ENCODE results near the gene THOC5.
"Not testable (repeated sequence)": the region's sequence is repeated elsewhere in the genome, so short reads cannot be mapped to it uniquely, and the experiment has no call there.

The THOC5 gene

GRCh38 chr22:29517215-29517908 lies 36.2 kb downstream of the THOC5 start:
- no peak for DNase-seq (ENCODE audit: low read depth, low spot score)
- H3K4me3 ChIP-seq (ENCODE audit: low read length), result no peak overlapping the region

- DNase-seq (ENCODE audit: low read depth, low spot score), result no peak
- no peak overlapping the region for H3K4me3 ChIP-seq (ENCODE audit: low read length)
These were observed 41.5 kb downstream of the THOC5 start for GRCh38 chr22:29512031-29512430.

- DNase-seq (ENCODE audit: low read depth, low spot score), result no peak
- H3K4me3 ChIP-seq (ENCODE audit: low read length), result no peak overlapping the region
These were observed 42.3 kb downstream of the THOC5 start for GRCh38 chr22:29511126-29511862.

GRCh38 chr22:29510542-29510941 lies 43.0 kb downstream of the THOC5 start:
- DNase-seq (ENCODE audit: low read depth, low spot score), result no peak
- no peak overlapping the region for H3K4me3 ChIP-seq (ENCODE audit: low read length)

GRCh38 chr22:29509815-29510214 lies 43.7 kb downstream of the THOC5 start:
- no peak for DNase-seq (ENCODE audit: low read depth, low spot score)
- H3K4me3 ChIP-seq (ENCODE audit: low read length), result no peak overlapping the region

GRCh38 chr22:29509298-29509697 lies 44.3 kb downstream of the THOC5 start:
- DNase-seq (ENCODE audit: low read depth, low spot score), result no peak
- H3K4me3 ChIP-seq (ENCODE audit: low read length), result no peak overlapping the region

GRCh38 chr22:29503811-29504372 lies 49.7 kb downstream of the THOC5 start:
- no peak overlapping the region for H3K4me3 ChIP-seq (ENCODE audit: low read length)
- DNase-seq (ENCODE audit: low read depth, low spot score), result no peak

- H3K4me3 ChIP-seq (ENCODE audit: low read length), result no peak overlapping the region
- no peak for DNase-seq (ENCODE audit: low read depth, low spot score)
These were observed 53.7 kb downstream of the THOC5 start for GRCh38 chr22:29499852-29500251.

- no peak for DNase-seq (ENCODE audit: low read depth, low spot score)
- no peak overlapping the region for H3K4me3 ChIP-seq (ENCODE audit: low read length)
These were observed 59.9 kb downstream of the THOC5 start for GRCh38 chr22:29493636-29494035.

- H3K4me3 ChIP-seq (ENCODE audit: low read length), result no peak overlapping the region
- no peak for DNase-seq (ENCODE audit: low read depth, low spot score)
These were observed 62.5 kb downstream of the THOC5 start for GRCh38 chr22:29491012-29491411.

- H3K4me3 ChIP-seq (ENCODE audit: low read length); DNase-seq (ENCODE audit: low read depth, low spot score): not testable (repeated sequence)
These were observed 64.3 kb downstream of the THOC5 start for GRCh38 chr22:29489127-29489780.

GRCh38 chr22:29487426-29487986 lies 66.1 kb downstream of the THOC5 start:
- no peak for DNase-seq (ENCODE audit: low read depth, low spot score)
- H3K4me3 ChIP-seq (ENCODE audit: low read length), result no peak overlapping the region

- no peak overlapping the region for H3K4me3 ChIP-seq (ENCODE audit: low read length)
- DNase-seq (ENCODE audit: low read depth, low spot score), result no peak
These were observed 68.1 kb downstream of the THOC5 start for GRCh38 chr22:29485448-29485847.

- no peak for DNase-seq (ENCODE audit: low read depth, low spot score)
- no peak overlapping the region for H3K4me3 ChIP-seq (ENCODE audit: low read length)
These were observed 68.9 kb downstream of the THOC5 start for GRCh38 chr22:29484642-29485041.

- no peak overlapping the region for H3K4me3 ChIP-seq (ENCODE audit: low read length)
These were observed 70.3 kb downstream of the THOC5 start for GRCh38 chr22:29483254-29483653.

GRCh38 chr22:29482726-29483125 lies 70.8 kb downstream of the THOC5 start:
- no peak overlapping the region for H3K4me3 ChIP-seq (ENCODE audit: low read length)
- DNase-seq (ENCODE audit: low read depth, low spot score), result no peak

More at GRCh38 chr22:29483254-29483653, 70.3 kb downstream of the THOC5 start:
- no peak for DNase-seq (ENCODE audit: low read depth, low spot score)

- H3K4me3 ChIP-seq (ENCODE audit: low read length), result no peak overlapping the region
- DNase-seq (ENCODE audit: low read depth, low spot score), result no peak
These were observed 71.3 kb downstream of the THOC5 start for GRCh38 chr22:29482253-29482652.

- DNase-seq (ENCODE audit: low read depth, low spot score), result no peak
These were observed 72.1 kb downstream of the THOC5 start for GRCh38 chr22:29481265-29482000.

More at GRCh38 chr22:29481265-29482000, 72.1 kb downstream of the THOC5 start:
- H3K4me3 ChIP-seq (ENCODE audit: low read length), result no peak overlapping the region
